A549 (cell line): Measurements from ENCODE around the gene C10orf62.

ENCODE experiments used
- CTCF ChIP-seq: fragments of >200 bp; sonication (Bioruptor Twin); formaldehyde crosslinking; IDR thresholded peaks from 3 replicates; pipeline ENCODE4 v1.5.1; 2016
- EHMT2 ChIP-seq: fragments of 200-600 bp; sonication (generic); IDR thresholded peaks from 2 replicates; pipeline ENCODE4 v1.6.1; 2016; ENCODE audit warnings: antibody characterized with exemption, low read depth, mild to moderate bottlenecking, moderate library complexity
- FOSL2 ChIP-seq, 2 experiments: fragments of 450-650 bp in 1 of 2; fragments of >200 bp in 1 of 2; sonication (Bioruptor Twin) in 1 of 2; formaldehyde crosslinking; IDR thresholded peaks; 2 replicates each; pipeline versions ENCODE4 v1.5.0 to v1.6.1; 2016 to 2020; ENCODE audit warnings: mild to moderate bottlenecking in 1 of 2, moderate library complexity in 1 of 2
- PHF8 ChIP-seq: fragments of 200-600 bp; sonication (generic); IDR thresholded peaks from 2 replicates; pipeline ENCODE4 v1.6.1; 2016; ENCODE audit warnings: low read depth, mild to moderate bottlenecking, antibody characterized with exemption, moderate library complexity, borderline replicate concordance
- POLR2A ChIP-seq: IDR thresholded peaks from 2 replicates; pipeline ENCODE4 v1.6.1; 2012; ENCODE audit warnings: mild to moderate bottlenecking, low read length
- POLR2AphosphoS2 ChIP-seq: conservative IDR thresholded peaks from 2 replicates; pipeline ENCODE4 v1.6.1; 2012; ENCODE audit warnings: low read length, improper control_type of control experiment, inconsistent platforms
- SMC3 ChIP-seq: fragments of >200 bp; sonication (Bioruptor Twin); formaldehyde crosslinking; IDR thresholded peaks from 3 replicates; pipeline ENCODE4 v1.6.1; 2018; ENCODE audit warnings: inconsistent platforms
- ZSCAN20 ChIP-seq: fragments of 250-450 bp; sonication (Bioruptor Pico); IDR thresholded peaks from 2 replicates; pipeline ENCODE4 v1.8.0; 2022; ENCODE audit warnings: mild to moderate bottlenecking, moderate library complexity

GRCh38 chr10:97575127-97575668, 14.3 kb upstream of the C10orf62 start:
- TF ChIP-seq FOSL2 (IDR thresholded peaks at IDR 0.05) (no peak), FOSL2 (CRISPR knock-in tag; IDR thresholded peaks at IDR 0.05) (no peak), ZSCAN20 (CRISPR knock-in tag) (no peak), CTCF (no peak), POLR2A (no peak), PHF8 (no peak), POLR2AphosphoS2 (no peak), EHMT2 (no peak), SMC3 (no peak)
